Suppressor macrophage treated with lipopolysaccharide for 4 hours (primary cell): ENCODE data around the gene GAK.

Experiments used
- DNase-seq: peaks from one replicate; pipeline ENCODE4 v3.0.0-alpha.2; 2020

The GAK gene

GRCh38 chr4:845836-846251 lies 86.3 kb downstream of the GAK start:
- no peak for DNase-seq

GRCh38 chr4:845233-845835 lies 86.8 kb downstream of the GAK start:
- no peak for DNase-seq

- DNase-seq: no peak
Measured at GRCh38 chr4:844752-845232, 87.3 kb downstream of the GAK start.

- no peak for DNase-seq
Measured at GRCh38 chr4:839675-840443, 92.3 kb downstream of the GAK start.

GRCh38 chr4:837772-838171 lies 94.3 kb downstream of the GAK start:
- DNase-seq: no peak

- no peak for DNase-seq
Measured at GRCh38 chr4:836750-837301, 95.3 kb downstream of the GAK start.

GRCh38 chr4:836003-836511 lies 96.1 kb downstream of the GAK start:
- DNase-seq: no peak

GRCh38 chr4:835148-836002 lies 96.7 kb downstream of the GAK start:
- DNase-seq: no peak

GRCh38 chr4:834368-835147 lies 97.6 kb downstream of the GAK start:
- no peak for DNase-seq

- DNase-seq: no peak
Measured at GRCh38 chr4:833731-834367, 98.3 kb downstream of the GAK start.

GRCh38 chr4:833156-833555 lies 99.0 kb downstream of the GAK start:
- no peak for DNase-seq

GRCh38 chr4:832536-832935 lies 99.6 kb downstream of the GAK start:
- no peak for DNase-seq

- DNase-seq: no peak
Measured at GRCh38 chr4:832108-832507, 100.0 kb downstream of the GAK start.

GRCh38 chr4:831483-831805 lies 100.7 kb downstream of the GAK start:
- DNase-seq: no peak

- DNase-seq: no peak
Measured at GRCh38 chr4:830601-831482, 101.3 kb downstream of the GAK start.

- no peak for DNase-seq
Measured at GRCh38 chr4:829761-830600, 102.1 kb downstream of the GAK start.

GRCh38 chr4:829291-829690 lies 102.8 kb downstream of the GAK start:
- DNase-seq: no peak

GRCh38 chr4:828641-829271 lies 103.4 kb downstream of the GAK start:
- no peak for DNase-seq
